ENCODE results near the gene RTKN.
A peak's percentile ranks its signal among the peaks of the same experiment; 100 is the strongest.

Gene RTKN

DNA sequence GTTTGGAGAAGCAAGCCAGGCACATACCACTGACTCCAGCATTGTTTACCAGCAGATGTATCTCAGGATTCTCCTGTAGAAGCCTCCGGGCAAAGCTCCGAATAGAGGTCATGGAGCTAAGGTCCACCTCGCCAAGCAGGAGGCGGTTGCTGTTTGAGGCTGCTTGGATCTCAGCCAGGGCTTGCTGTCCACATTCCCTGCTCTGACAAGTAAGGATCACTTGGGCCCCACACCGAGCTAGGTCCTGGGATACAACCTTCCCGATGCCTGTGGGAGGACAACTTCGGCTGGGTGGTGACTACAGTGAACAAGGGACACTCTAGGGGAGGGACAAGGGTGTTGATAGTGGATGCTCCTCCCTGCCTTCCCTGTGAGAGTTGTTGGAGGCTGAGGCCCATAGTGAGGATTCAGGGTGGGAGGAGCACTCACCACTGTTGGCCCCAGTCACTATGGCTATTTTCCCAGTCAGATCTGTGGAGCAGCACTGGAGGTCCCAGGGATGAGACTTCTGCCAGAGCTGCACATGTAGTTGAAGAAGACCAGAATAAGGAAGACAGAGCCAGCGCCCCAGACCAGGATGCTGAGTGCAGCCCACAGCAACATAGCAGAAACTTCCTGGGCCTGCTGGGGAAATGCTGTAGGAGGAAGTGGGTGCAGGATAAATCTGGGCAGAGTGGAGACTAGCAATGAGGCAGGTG lies 28.6 kb downstream of the RTKN start:
- no peak overlapping the region for H3K4me3 ChIP-seq (ENCODE audit: low read depth, low read length)
- TF ChIP-seq, protein P1, sequence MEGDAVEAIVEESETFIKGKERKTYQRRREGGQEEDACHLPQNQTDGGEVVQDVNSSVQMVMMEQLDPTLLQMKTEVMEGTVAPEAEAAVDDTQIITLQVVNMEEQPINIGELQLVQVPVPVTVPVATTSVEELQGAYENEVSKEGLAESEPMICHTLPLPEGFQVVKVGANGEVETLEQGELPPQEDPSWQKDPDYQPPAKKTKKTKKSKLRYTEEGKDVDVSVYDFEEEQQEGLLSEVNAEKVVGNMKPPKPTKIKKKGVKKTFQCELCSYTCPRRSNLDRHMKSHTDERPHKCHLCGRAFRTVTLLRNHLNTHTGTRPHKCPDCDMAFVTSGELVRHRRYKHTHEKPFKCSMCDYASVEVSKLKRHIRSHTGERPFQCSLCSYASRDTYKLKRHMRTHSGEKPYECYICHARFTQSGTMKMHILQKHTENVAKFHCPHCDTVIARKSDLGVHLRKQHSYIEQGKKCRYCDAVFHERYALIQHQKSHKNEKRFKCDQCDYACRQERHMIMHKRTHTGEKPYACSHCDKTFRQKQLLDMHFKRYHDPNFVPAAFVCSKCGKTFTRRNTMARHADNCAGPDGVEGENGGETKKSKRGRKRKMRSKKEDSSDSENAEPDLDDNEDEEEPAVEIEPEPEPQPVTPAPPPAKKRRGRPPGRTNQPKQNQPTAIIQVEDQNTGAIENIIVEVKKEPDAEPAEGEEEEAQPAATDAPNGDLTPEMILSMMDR (IDR thresholded peaks at IDR 0.05; ENCODE audit: low read depth, low read length), result no peak

DNA sequence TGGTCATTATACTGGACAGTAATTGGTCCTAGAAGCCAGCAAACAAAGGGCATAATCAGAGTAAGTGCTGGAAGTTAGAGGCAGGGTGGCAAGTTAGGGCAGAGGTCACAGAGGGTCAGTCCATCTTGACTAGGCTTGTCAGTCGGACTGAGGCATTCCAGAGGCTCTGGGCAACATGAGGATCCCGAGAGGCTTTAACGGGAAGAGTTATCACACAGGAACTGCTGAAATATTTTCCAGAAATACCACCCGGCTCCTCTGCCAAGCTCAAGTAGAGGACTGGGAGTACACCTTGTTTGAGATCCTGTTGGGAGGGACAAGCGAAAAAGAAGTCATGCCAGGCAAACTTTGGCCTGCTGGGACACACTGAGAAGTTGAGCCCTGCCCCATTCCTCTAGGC lies 34.1 kb downstream of the RTKN start:
- no peak overlapping the region for H3K4me3 ChIP-seq (ENCODE audit: low read depth, low read length)
- TF ChIP-seq, protein P1 (IDR thresholded peaks at IDR 0.05; ENCODE audit: low read depth, low read length), result no peak

DNA sequence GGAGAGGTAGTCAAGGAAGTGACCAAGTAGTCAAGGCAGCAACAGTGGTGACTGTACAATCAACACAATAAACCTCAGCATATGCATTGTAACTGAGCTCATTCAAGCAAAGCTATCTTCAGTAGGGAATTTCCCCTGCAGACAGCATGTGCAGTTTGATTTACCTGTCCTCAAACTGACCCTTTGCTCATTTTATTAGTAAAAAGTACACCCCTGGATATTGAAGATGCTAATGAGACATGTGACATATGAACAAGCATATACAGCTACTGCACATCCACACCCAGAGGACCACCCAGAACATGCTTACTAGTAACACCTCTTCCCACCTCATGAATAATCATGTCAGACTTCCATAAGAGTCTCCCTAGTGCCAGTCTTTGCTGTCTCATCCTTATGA lies 35.7 kb downstream of the RTKN start:
- TF ChIP-seq, protein P1 (IDR thresholded peaks at IDR 0.05; ENCODE audit: low read depth, low read length), result no peak
- no peak overlapping the region for H3K4me3 ChIP-seq (ENCODE audit: low read depth, low read length)

DNA sequence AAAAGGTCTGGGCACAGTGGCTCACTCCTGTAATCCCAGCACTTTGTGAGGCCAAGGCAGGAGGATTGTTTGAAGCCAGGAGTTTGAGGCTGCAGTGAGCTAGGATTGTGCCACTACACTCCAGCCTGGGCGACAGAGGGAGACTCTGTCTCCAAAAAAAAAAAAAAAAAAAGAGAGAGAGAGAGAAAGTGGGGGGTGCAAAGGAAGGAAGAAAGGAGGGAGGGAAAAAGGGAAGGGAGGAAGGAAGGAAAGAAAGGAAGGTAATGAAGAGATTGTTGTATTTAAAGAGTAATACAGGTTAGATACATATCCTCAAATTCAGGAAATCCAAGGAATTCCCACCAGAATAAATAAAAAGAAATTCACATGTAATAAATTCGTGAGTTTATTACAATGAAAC lies 39.8 kb downstream of the RTKN start:
- no peak overlapping the region for H3K4me3 ChIP-seq (ENCODE audit: low read depth, low read length)
- TF ChIP-seq, protein P1 (IDR thresholded peaks at IDR 0.05; ENCODE audit: low read depth, low read length), result no peak

DNA sequence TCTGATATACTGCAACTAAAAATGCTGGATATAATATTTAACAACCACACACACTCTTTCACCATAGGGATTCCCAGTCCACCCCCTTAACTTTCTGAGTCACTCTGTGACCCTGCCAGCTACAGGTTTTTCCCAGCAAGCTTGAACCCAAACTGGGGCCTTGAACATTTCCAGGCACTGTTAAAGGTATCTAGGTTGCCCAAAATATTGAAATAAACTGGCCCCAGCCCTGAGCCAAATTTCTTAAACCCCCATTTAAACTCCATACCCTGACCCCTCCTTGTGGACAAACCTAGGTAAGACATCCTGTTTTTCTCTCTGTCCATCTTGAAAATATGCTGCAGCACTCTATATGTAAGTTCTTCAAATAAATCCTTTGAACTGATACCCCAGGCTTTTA lies 42.0 kb downstream of the RTKN start:
- TF ChIP-seq, protein P1 (IDR thresholded peaks at IDR 0.05; ENCODE audit: low read depth, low read length), result peak; percentile 53
- no peak overlapping the region for H3K4me3 ChIP-seq (ENCODE audit: low read depth, low read length)

DNA sequence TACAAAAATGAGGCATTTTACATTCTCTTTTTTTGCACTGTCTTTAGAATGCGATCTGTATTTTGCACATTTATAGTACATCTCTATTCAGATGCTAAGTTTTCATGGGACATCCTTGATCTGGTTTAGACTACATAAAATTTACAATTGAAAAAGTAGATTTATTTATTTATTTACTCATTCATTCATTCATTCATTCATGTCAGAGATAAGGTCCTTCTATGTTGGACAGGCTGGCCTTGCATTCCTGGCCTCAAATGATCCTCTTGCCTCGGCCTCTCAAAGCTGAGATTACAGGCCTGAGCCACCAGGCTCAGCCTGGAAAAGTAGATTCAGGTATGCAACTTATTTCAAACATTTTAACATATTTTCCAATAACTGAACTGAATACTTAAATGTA lies 45.6 kb downstream of the RTKN start:
- H3K4me3 ChIP-seq (ENCODE audit: low read depth, low read length), result no peak overlapping the region
- TF ChIP-seq, protein P1 (IDR thresholded peaks at IDR 0.05; ENCODE audit: low read depth, low read length), result no peak

DNA sequence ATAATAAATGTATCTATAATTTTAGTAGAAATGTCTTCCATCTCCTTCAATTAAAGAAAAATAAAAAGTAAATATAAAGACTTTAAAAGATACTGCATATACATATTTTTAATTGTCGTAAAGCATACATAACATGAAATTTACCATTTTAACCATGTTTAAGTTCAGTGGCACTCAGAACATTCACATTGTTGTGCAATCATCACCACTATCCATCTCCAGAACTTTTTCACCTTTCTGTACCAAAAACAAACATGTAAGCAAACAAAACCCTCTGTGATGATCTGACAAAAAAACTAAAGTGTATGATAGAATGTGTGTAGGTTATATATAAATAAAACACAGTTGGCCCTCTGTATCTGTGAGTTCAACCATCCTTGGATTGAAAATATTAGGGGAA lies 48.2 kb downstream of the RTKN start:
- TF ChIP-seq, protein P1 (IDR thresholded peaks at IDR 0.05; ENCODE audit: low read depth, low read length), result no peak

More for the DNA sequence above, 48.2 kb downstream of the RTKN start:
- H3K4me3 ChIP-seq (ENCODE audit: low read depth, low read length), result no peak overlapping the region

All from WI38 (cell line).